GM21529 (cell line): ENCODE results near the gene ISCA2.
"Not testable (repeated sequence)": the region's sequence is repeated elsewhere in the genome, so short reads cannot be mapped to it uniquely, and the experiment has no call there.

Experiments used
- ATAC-seq: cut with Tn5 transposase; IDR thresholded peaks from one replicate; pipeline ENCODE4 v1.9.1; 2021; ENCODE audit not compliant: unreplicated experiment

The ISCA2 gene

DNA sequence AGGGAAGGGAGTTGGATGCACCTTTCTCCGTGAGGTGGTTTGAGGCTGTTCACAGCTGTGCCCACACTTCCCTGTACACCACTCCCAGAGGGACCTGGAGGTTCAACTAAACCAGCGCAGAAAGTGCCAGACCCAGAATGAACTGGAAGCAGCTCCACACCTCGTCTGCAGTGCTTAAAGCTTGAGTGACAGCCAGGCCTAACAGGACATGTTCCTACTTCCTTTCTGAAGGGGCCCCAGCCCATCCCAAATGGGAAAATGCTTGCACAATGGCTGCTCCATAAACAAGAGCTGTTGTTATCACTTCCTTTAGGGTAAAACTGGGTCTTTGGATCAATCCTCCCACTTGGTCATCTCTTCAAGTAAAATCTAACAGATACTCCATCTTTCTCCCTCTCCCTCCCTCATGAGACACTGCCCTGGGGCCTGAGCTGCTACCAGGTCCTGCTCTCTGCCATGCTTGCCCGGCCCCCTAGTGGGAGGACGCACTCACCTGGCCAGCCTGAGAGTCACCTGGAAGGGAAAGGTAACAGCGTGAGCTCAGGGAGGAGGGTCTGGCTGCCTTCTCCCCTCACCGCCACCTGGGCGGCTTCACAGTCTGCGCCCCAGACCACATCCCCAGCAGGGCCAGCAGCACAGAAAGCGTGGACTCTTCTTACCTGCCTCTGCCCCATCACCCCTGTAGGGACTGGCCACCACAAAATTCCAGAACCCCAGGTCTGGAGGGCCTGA, 33.5 kb downstream of the ISCA2 start:
- no peak for ATAC-seq

DNA sequence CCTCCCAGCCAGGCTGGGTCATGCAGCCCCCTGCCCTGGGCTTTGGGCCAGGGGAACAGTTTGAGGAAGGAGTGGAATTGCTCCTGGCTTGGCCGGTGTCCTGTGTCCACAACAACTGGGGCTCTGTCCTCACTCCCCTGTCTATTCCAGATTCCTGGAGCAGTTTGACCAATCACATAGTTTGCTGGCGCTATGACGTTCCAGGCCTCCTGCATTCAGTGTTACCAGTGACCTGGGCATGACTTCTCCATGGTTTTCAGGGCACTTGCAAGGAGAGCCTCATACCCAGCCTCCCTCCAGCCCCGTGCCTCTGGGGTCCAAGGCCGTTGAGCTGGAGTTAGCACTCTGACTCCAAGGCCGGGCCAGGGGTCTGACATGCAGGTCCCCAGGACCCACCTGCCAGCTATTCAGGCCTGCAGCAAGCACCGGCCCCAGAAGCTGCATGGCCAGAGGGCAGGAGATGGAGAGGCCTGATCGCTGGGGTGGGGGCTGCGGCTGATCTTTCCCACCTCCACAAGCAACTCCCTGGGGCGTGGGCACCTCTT, 34.2 kb downstream of the ISCA2 start:
- no peak for ATAC-seq

DNA sequence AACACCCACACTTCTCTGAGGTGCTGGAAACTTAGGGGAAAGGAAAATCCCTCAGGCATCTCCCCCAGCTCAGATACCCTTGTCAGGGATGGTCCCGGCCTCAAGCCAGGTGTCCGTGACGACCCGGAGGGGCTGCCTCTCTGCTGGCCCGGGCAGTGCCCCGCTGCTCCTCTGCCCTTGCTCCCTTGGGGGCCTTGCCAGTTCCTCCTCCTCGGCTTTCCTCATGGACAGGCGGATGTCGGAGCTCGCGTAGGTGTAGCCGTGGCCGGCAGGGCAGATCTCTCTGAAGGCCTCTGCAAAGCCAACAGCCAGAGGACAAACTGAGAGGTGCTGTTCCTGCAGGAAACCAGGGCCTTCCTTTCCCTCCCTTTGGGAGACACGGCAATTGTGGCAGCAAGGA, 34.8 kb downstream of the ISCA2 start:
- no peak for ATAC-seq

DNA sequence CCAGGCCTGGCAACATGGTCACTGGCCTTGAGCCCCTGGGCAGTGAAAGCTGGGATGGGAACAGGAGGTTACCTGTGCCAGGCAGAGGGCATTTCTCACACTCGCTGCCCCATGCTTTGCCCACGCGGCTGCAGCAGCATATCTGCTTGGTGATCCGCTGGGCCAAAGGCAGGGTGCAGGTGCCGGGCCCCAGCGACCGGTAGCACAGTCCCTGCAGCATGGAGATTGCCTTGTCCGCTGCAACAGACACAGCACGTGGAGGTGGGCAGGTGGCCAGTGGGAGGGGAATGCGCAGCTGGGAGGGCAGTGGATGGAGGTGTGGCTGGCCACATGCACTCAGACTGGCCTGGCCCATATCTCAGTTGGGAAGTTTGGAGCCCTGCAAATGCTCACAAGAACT, 35.3 kb downstream of the ISCA2 start:
- ATAC-seq: no peak

DNA sequence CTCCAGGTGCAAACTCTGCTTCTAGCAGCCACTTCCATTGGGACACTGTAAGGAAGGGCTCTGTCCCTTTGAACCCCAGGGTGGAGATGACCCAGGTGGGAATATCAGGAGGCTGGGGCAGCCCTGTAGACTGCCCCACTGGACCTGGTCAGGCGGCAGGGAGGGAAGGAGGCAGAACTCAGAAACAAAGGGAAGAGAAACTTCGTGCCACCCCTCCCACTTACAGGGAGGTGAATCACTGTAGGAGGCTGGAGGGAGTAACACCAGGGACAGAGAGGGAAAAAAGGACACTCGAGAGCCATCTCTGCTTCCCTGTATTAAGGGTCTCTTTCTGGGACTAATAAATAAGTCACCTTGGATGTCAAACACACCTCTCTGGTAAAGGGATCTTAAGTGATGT, 37.4 kb downstream of the ISCA2 start:
- ATAC-seq: no peak

DNA sequence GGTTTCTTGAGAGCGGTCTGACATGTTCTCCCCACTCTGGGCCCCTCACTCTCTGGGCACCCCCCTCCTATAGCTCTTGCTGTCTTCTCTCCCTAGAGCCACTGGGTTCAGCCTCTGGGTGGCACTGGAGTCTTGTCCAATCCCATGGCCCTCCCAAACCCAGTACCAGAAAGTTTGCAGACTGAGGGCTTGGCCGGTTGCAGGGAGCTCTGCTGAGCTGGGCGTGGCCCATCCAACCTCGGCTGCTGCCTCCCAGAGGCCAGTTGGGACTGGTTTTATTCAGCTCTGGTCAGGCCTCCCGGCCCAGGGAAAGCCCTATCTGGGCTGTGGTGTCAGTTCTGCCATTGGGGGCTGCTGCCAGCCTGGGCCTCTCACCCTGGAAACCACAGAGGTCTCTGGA, 37.9 kb downstream of the ISCA2 start:
- ATAC-seq: no peak

DNA sequence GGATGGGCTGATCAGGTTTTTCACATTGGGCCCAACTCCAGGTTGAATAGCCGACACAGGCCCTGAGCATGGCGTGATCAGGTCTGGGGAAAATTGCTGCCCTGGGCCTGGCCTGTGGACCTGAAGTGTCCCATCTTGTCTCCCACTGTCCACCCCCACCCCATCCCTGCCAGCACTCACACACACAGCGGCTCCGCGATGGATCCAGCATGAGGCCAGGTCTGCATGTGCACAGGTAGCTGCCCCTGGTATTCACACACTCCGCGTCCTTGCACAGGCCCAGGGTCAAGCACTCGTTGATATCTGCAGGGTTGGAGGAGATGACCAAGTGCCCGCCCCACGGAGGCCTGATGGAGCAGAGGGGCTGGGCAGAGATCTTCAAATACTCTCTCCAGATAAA, 38.7 kb downstream of the ISCA2 start:
- no peak for ATAC-seq

DNA sequence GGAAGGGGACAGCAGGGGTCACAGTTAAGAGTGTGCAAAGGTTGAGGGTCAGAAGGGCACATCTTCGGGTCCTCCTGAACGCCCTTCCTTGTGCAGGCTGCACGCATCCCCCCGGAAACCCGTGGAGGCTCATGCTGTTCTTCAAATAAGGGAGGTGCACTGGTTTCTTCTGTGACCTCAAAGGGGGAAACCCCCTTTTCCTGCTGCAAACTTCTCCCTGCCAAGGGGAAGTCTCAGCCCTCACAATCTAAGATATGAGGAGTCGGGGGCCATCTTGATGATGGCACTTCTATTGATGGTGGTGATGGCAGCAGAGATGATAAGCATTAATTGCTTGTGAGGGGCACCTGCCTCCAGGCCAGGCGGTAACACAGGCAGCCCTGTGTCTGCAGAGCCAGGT, 40.0 kb downstream of the ISCA2 start:
- ATAC-seq: no peak

DNA sequence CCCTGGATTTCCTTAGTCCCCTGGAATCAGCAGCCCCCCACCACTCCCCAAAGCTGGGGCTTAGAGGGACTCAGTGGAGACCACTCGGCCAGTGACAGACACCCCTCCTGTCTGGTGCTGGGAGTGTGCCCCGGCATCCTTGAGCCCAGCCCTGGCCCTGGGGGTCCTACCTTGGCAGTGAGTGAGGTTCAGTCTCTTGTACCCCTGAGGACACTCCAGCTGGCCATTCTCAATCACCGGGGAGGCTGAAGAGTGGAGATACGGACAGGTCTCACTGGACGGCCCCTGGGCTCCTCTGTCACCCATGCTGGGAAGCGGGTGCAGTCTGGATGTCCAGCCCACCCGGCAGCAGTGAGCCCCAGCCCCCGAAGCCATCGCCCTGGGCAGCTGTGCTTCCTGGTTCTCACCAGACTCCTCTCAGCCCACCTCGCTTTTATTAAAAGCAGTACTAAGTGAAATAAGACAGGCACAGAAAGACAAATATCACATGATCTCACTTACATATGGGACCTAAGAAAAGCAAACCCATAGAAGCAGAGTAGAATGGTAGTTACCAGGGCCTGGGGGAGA, 42.3 kb downstream of the ISCA2 start:
- ATAC-seq: no peak

DNA sequence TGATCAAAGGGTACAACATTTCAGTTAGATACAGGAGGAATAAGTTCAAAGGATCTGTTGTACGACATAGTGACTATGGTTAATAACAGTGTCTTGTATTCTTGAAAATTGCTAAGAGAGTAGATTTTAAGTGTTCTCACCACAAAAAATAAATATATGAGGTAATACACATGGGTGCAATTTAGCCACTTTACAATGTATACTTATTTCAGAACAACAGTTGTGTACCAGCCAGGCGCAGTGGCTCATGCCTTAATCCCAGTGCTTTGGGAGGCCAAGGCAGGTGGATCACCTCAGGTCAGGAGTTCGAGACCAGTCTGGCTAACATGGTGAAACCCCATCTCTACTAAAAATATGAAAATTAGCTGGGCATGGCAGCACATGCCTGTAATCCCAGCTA, 42.8 kb downstream of the ISCA2 start:
- not testable (repeated sequence) for ATAC-seq

DNA sequence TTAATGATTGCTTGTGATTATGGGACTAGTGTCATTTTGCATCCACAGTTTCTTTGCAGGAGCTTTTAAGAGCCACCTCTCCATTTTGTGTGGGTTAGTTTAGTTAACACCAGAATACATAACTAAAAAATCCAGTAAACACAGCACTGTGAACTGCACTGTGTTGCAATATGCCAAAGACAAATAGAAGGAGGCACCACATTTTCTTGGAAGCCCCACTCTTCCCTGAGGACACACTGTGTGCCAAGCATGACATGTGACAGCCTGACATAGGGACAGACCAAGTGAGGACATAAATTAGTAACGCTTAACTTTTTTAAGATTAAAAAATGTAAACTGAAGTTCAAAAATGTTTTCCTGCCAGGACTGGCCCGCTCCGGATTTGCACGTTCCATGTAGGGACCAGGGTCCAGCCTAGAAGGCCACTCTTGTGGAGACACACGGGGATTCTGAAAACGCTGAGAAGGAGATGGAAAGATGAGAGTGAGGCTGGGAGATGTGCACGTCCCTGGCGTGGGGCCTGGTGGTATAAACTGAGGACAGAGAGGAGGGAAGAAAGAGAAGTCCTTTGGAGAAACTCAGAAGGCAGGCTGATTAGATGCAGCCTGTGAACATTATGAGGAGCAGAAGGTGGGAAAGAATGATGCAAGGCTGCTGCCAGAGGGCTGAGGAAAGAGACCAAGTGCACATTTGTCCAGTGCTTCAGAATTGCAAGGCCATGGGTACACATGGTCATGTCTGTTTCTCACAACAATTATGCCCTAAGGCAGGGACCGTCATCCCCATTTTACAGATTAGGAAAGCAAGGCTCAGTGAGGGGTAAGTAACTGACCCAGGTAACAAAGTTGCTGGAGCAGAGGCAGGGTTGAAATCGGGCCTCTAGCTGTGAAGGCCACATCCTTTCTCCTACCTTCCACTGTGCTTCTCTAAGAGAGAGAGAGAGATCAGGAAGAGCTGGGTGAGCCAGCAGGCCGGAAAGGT, 45.1 kb downstream of the ISCA2 start:
- no peak for ATAC-seq

DNA sequence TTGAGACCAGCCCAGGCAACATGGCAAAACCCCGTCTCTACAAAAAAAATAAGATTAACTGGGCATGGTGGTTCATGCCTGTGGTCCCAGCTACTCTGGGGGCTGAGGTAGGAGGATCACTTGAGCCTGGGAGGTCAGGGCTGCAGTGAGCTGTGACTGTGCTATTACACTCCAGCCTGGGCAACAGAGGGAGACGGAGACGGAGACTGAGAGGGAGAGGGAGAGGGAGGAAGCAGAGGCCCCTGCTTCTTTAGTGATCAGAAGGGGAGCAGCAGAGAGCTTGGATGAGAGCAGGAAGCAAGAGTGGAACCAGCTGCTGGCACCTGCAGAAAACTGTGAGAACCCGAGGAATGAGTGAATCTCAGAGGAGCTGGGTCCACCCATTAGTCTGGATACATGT, 45.9 kb downstream of the ISCA2 start:
- no peak for ATAC-seq

DNA sequence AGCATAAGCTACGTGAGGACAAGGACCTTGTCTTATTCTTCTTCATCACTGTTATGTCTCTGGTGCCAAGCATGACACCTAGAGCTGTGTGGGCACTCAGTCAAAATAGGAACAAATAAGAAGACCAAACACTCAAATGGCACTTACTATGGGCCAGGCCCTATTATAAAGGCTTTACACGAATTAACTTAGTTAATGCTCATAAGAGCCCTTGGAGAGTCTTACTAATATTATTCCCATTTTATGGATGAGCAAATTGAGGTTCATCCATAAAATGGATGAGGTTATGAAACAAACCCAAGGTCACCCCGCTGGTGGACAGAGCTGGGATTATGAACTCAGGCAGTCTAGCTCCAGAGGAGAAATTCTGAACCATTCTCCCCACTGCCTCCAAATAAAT, 47.7 kb downstream of the ISCA2 start:
- no peak for ATAC-seq

DNA sequence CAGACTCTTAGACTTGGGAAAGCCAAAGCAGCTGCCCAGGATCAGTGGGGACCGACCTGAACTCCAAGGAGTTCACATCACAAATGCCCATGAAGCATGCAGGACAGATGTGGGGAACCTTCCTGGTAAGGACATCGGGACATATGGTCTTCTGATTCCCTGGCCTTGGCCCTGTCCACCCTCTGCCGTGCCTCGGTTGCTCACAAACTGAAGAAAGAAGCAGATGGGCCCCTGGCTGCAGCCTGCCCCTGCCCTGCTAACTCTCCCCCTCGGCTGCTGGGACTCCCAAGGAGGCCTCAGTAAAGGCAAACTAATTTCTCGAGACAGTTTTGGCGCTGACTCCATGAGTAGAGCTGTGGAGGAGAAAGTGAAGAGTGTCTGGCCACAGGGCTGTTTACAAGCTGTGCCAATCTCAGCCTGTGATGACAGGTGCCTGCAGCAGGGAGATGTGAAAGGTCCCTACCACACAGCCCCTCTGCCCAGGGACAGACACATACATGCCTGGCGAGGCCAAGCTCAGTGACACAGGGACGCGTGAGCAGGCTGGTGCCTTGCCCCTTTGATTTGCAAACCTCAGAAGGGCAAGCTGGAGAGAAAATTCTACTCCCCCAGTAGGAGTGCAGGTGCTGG, 48.6 kb downstream of the ISCA2 start:
- no peak for ATAC-seq

DNA sequence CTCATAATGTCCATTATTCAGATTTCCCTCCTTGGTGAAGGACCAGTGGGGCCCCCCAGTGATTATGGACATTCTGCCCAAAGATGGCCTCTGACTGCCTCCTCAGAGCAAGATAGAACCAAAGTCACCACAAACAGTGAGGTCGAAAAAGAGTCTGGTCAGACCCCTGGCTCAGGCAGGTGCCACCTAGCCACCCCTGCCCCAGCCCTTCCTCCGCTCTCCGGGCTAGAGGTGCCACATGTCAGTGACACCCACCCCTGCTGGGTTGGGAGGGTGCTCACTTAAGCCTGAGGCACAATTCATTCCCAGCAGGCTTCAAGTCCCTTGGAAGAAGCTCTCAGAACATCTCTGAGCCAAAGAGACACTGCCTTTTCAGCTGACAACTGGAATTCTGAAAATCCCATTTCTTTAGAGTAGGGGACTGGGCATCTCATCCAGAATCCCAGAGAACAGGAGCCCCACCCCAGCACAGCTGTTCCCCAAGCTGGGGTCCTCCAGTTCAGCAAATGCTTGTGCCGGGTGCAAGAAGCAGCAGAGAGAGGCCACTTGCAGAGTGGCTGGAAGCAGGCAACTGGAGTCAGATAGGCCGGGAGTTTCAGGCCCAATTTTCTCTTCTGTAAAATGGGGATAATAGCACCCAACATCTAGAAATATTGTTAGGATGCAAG, 50.3 kb downstream of the ISCA2 start:
- ATAC-seq: no peak

DNA sequence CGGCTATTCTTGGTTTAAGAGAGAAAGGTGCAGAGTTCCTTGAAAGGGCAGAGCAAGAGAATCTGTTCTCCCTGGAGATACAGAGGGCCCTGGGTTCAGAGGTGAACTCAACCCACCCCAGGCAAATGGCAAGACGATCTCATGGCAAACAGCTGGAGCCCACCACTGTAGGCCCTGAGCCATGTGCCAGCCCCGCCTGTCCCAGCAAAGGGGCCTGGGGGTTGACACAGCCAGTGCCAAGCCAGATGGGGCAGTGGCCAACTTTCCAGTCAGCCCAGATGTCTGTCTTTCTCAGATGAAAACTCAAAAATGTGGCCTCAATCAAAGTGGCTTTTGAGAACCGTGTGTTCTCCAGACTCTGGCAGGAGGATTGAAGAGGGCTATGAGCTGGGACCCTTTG, 51.8 kb downstream of the ISCA2 start:
- ATAC-seq: no peak

DNA sequence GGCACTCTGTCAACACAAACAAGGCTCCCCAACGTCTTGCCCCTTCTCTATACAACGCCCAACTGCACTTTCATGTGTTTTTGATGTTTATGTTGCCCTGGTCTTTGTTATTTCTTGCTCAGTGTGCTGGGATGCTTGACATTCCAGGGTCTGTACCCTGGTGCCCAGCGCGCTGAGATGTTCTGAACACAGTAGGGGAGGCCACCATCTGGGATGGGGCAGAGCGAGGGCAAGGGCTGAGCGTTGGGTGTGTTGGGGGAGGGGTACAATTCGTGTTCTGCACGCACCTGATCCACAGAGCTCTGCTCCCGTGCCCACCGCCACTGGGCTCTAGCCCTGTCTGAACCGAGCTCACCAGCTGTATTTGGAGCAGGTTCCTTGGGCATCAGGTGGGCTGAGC, 52.9 kb downstream of the ISCA2 start:
- ATAC-seq: no peak
